H1 (cell line): ENCODE results near the gene SAMD14. TPM values are rescaled to one million over a fixed set of nuclear protein-coding genes. Genes with fewer than 3 reads are reported as not detected.

Experiments used
- BRCA1 ChIP-seq: IDR thresholded peaks from 2 replicates; pipeline ENCODE4 v1.6.1; 2012; ENCODE audit warnings: low read depth, low read length, improper control_type of control experiment
- CEBPB ChIP-seq: IDR thresholded peaks from 2 replicates; pipeline ENCODE4 v1.6.1; 2012; ENCODE audit warnings: low read depth, low read length
- CHD7 ChIP-seq: fragments of 300-600 bp; sonication (generic); IDR thresholded peaks from 2 replicates; pipeline ENCODE4 v1.7.1; 2012; ENCODE audit warnings: low read length, moderate library complexity, mild to moderate bottlenecking, inconsistent platforms; ENCODE audit not compliant: insufficient replicate concordance
- SAP30 ChIP-seq: fragments of 300-600 bp; sonication (generic); IDR thresholded peaks from 2 replicates; pipeline ENCODE4 v1.7.1; 2012; ENCODE audit warnings: low read length, moderate library complexity, mild to moderate bottlenecking, inconsistent platforms; ENCODE audit not compliant: insufficient read depth, insufficient replicate concordance
- SP4 ChIP-seq: IDR thresholded peaks from 2 replicates; pipeline ENCODE4 v1.6.1; 2012; ENCODE audit warnings: low read length, inconsistent platforms
- SRF ChIP-seq: IDR thresholded peaks from 2 replicates; pipeline ENCODE4 v1.6.1; 2011; ENCODE audit warnings: mild to moderate bottlenecking, low read depth, low read length, moderate library complexity
- USF2 ChIP-seq: IDR thresholded peaks from 2 replicates; pipeline ENCODE4 v1.6.1; 2011; ENCODE audit warnings: low read length, improper control_type of control experiment
- ZNF274 ChIP-seq: IDR thresholded peaks from 2 replicates; pipeline ENCODE4 v1.7.0; 2012; ENCODE audit warnings: low read length, borderline replicate concordance; ENCODE audit errors: extremely low read depth
- polyA plus RNA-seq, 7 experiments: library from polyadenylated mRNA; depleted of rRNA in 3 of 7; stranded (reverse) in 5 of 7; unstranded in 2 of 7; fragments of >200 nt in 5 of 7; fragments of 200-250 nt in 2 of 7; gene quantifications; 1 replicate in 5 of 7; 2 replicates in 1 of 7; 4 replicates in 1 of 7; pipeline versions ENCODE4 v1.2.1 to v1.2.3, GENCODE V29; 2011 to 2013; ENCODE audit warnings: missing spikeins in 2 of 7, mixed read lengths in 2 of 7
- total RNA-seq: library from RNA; stranded (reverse); fragmentation: NEBNext Ultra II Directional; extraction: Animal tissue kit (Norgen Biotek cat#: 25700); gene quantifications from 2 replicates; pipeline ENCODE4 v1.2.1, GENCODE V29; 2021

The SAMD14 gene
- total and polyA plus RNA-seq, 2 of the 8 experiments (the other 6 are each of a cell fraction or from before 2014, with no cell fraction given), result 5.7 to 5.8 TPM

- TF ChIP-seq CHD7, result no peak
- TF ChIP-seq USF2, result no peak
- no peak for TF ChIP-seq CEBPB
- no peak for TF ChIP-seq BRCA1
- no peak for TF ChIP-seq SRF
- TF ChIP-seq SAP30, result no peak
- TF ChIP-seq SP4, result no peak
- no peak for TF ChIP-seq ZNF274
Observed at GRCh38 chr17:50075446-50076032, 54.4 kb downstream of the SAMD14 start (continued).
